Measurements from ENCODE around the gene ZNF511. TPM values are rescaled to one million over a fixed set of nuclear protein-coding genes. Genes with fewer than 3 reads are reported as not detected.

Gene ZNF511
- total and polyA plus RNA-seq, 4 donors, result 13.7 to 31.8 (median 24.2) TPM

GRCh38 chr10:133292919-133293809 lies 15.6 kb upstream of the ZNF511 start:
- no peak overlapping the region for H3K4me3 ChIP-seq (ENCODE audit: low read depth in 1 of 3, low read length in 3 of 3)
- DNase-seq (ENCODE audit: low spot score), result no peak
- WGBS, result 94% methylated on average over 38 of the region's 38 CpGs
- H3K27me3 ChIP-seq (ENCODE audit: control insufficient read depth in 4 of 4, insufficient read depth in 4 of 4, low read length in 3 of 4), result no peaks in the 10 kb centered on the region
- H3K36me3 ChIP-seq (ENCODE audit: control insufficient read depth in 4 of 4, insufficient read depth in 3 of 4, low read depth in 1 of 4, low read length in 3 of 4), result peaks cover 29 to 88% (median 46%) of the 10 kb centered on the region in 4 donors
- H3K27ac ChIP-seq (ENCODE audit: low read depth in 1 of 2, low read length in 2 of 2), result no peak overlapping the region
- no peaks in the 10 kb centered on the region for H3K4me1 ChIP-seq (ENCODE audit: control insufficient read depth in 4 of 4, insufficient read depth in 4 of 4, low read length in 3 of 4)
- TF ChIP-seq MAX (IDR thresholded peaks at IDR 0.05) (no peak), RXRA (IDR thresholded peaks at IDR 0.05) (no peak), HNF4G (IDR thresholded peaks at IDR 0.05) (no peak), ATF3 (IDR thresholded peaks at IDR 0.05) (no peak), TAF1 (conservative IDR thresholded peaks at IDR 0.05) (no peak), GABPA (IDR thresholded peaks at IDR 0.05 in 1 of 2, conservative IDR thresholded peaks at IDR 0.05 in 1 of 2) (no peak), RAD21 (IDR thresholded peaks at IDR 0.05) (no peak), EGR1 (IDR thresholded peaks at IDR 0.05; ENCODE audit: low read depth in 2 of 2) (no peak), SP1 (IDR thresholded peaks at IDR 0.05) (no peak), ZBTB33 (IDR thresholded peaks at IDR 0.05) (no peak), REST (IDR thresholded peaks at IDR 0.05) (no peak), JUND (IDR thresholded peaks at IDR 0.05) (no peak), CTCF (IDR thresholded peaks at IDR 0.05; ENCODE audit: low read depth, low read length, missing input control) (no peak), YY1 (IDR thresholded peaks at IDR 0.05) (no peak), HNF4A (conservative IDR thresholded peaks at IDR 0.05) (no peak)
- H3K9ac ChIP-seq (ENCODE audit: low read depth in 1 of 2, low read length in 2 of 2), result no peak overlapping the region
- H3K9me3 ChIP-seq (ENCODE audit: control insufficient read depth in 4 of 4, low read length in 3 of 4), result no peaks in the 10 kb centered on the region
